Mucosa of descending colon (tissue), 3 donors: ENCODE results near the gene WNK3. TPM values are rescaled to one million over a fixed set of nuclear protein-coding genes. Genes with fewer than 3 reads are reported as not detected.

Source experiments
- ATAC-seq: fragments of 200-7000 bp; cut with Tn5 transposase; one replicate; pipeline ENCODE4 v1.9.1; 2020; ENCODE audit warnings: mild to moderate bottlenecking, moderate library complexity
- DNase-seq, 3 donors: peaks; one replicate each; pipeline ENCODE4 v3.0.0-alpha.2; 2020
- H3K36me3 ChIP-seq: fragments of 200-600 bp; one replicate; pipeline ENCODE4 v1.8.0; 2021; ENCODE audit warnings: low read depth, mild to moderate bottlenecking
- H3K4me1 ChIP-seq: fragments of 200-600 bp; one replicate; pipeline ENCODE4 v1.8.0; 2021; ENCODE audit warnings: low read depth, mild to moderate bottlenecking
- H3K4me3 ChIP-seq: fragments of 200-600 bp; one replicate; pipeline ENCODE4 v1.8.0; 2021; ENCODE audit warnings: mild to moderate bottlenecking
- H3K9me3 ChIP-seq: fragments of 200-600 bp; one replicate; pipeline ENCODE4 v1.8.0; 2021; ENCODE audit warnings: mild to moderate bottlenecking
- CTCF ChIP-seq: fragments of 200-600 bp; IDR thresholded peaks from one replicate; pipeline ENCODE4 v1.8.0; 2022; ENCODE audit warnings: antibody characterized with exemption, mild to moderate bottlenecking
- intact Hi-C, 2 donors: fragments of 100-400 bp; cut with DNase I in 1 of 2; cut with micrococcal nuclease in 1 of 2; formaldehyde crosslinking; loops; one replicate each; pipeline versions ENCODE4 v1.11.0 to v1.11.1; 2022; cut with DNase I, micrococcal nuclease
- total RNA-seq, 3 donors: library from RNA; stranded (reverse); fragmentation: NEBNext Ultra II Directional in 2 of 3; extraction: Animal tissue kit (Norgen Biotek cat#: 25700) in 2 of 3; gene quantifications; one replicate each; pipeline versions ENCODE4 v1.2.1 to v1.2.4, GENCODE V29; 2021 to 2023
- donor health status: DM: no; HTN: no; CAD: no; lungs with moderate emphysema.
- donor health status: DM: no; HTN: no; CAD: no.
- donor health status: DM: no; HTN: yes; CAD: no.

The WNK3 gene
- total RNA-seq, 3 donors from 2014 or later: 0.14 to 2.0 (median 0.27) TPM

- no peak for ATAC-seq
- Histone ChIP-seq H3K4me3 (no peak overlapping the region), H3K9me3 (no peaks in the 10 kb centered on the region), H3K36me3 (no peaks in the 10 kb centered on the region), H3K4me1 (no peaks in the 10 kb centered on the region)
- no peak for DNase-seq
- intact Hi-C loops: no loop called here
- no peak for TF ChIP-seq CTCF
Observed at GRCh38 chrX:54281676-54282075, 76.2 kb downstream of the WNK3 start.

- DNase-seq: no peak
- intact Hi-C loops: no loop called here
- no peak for TF ChIP-seq CTCF
- Histone ChIP-seq H3K4me1 (no peaks in the 10 kb centered on the region), H3K4me3 (no peak overlapping the region), H3K9me3 (no peaks in the 10 kb centered on the region), H3K36me3 (no peaks in the 10 kb centered on the region)
- ATAC-seq: no peak
Observed at GRCh38 chrX:54280466-54280865, 77.4 kb downstream of the WNK3 start.

- no peaks in the 10 kb centered on the region for H3K9me3 ChIP-seq
- H3K36me3 ChIP-seq: no peaks in the 10 kb centered on the region
- intact Hi-C loops: no loop called here
- TF ChIP-seq CTCF: no peak
- no peak for DNase-seq
- no peaks in the 10 kb centered on the region for H3K4me1 ChIP-seq
- H3K4me3 ChIP-seq: no peak overlapping the region
- ATAC-seq: no peak
Observed at GRCh38 chrX:54271664-54272063, 86.2 kb downstream of the WNK3 start.

GRCh38 chrX:54248309-54248708 is 109.5 kb downstream of the WNK3 start:
- Histone ChIP-seq H3K36me3 (no peaks in the 10 kb centered on the region), H3K4me3 (no peak overlapping the region), H3K9me3 (no peaks in the 10 kb centered on the region), H3K4me1 (no peaks in the 10 kb centered on the region)
- DNase-seq (no peak), ATAC-seq (no peak)
- intact Hi-C loops: no loop called here
- TF ChIP-seq CTCF: no peak

- DNase-seq (no peak), ATAC-seq (no peak)
- Histone ChIP-seq H3K36me3 (no peaks in the 10 kb centered on the region), H3K4me1 (no peaks in the 10 kb centered on the region), H3K9me3 (no peaks in the 10 kb centered on the region), H3K4me3 (no peak overlapping the region)
- intact Hi-C loops: no loop called here
- no peak for TF ChIP-seq CTCF
Observed at GRCh38 chrX:54246866-54247265, 111.0 kb downstream of the WNK3 start.

- no peak for ATAC-seq
- no peaks in the 10 kb centered on the region for H3K4me1 ChIP-seq
- H3K9me3 ChIP-seq: no peaks in the 10 kb centered on the region
- H3K4me3 ChIP-seq: no peak overlapping the region
- no peaks in the 10 kb centered on the region for H3K36me3 ChIP-seq
- DNase-seq: no peak
- no peak for TF ChIP-seq CTCF
- intact Hi-C loops: no loop called here
Observed at GRCh38 chrX:54238588-54238987, 119.3 kb downstream of the WNK3 start.
